Spleen (tissue), 7 donors: ENCODE results near the gene IRF2BPL.

Experiments used
- CTCF ChIP-seq, 11 experiments: fragments of 200-600 bp in 7 of 11; fragments of 450-650 bp in 4 of 11; sonication (generic) in 4 of 11; IDR thresholded peaks in 8 of 11; conservative IDR thresholded peaks in 3 of 11; 1 replicate in 7 of 11; 2 replicates in 4 of 11; pipeline versions ENCODE4 v1.4.0 to v1.8.0; 2016 to 2021; ENCODE audit warnings: antibody characterized with exemption in 11 of 11, inconsistent platforms in 4 of 11, mild to moderate bottlenecking in 1 of 11
- POLR2AphosphoS5 ChIP-seq, 3 donors: sonication (generic); formaldehyde crosslinking; IDR thresholded peaks; one replicate each; pipeline ENCODE4 v1.5.1; 2017; ENCODE audit warnings: antibody characterized with exemption in 3 of 3
- donor health status: DM: no; HTN: no; CAD: no; lungs with moderate emphysema.
- donor health status: DM: no; HTN: no; CAD: no.
- donor health status: DM: no; HTN: no; CAD: no.

DNA sequence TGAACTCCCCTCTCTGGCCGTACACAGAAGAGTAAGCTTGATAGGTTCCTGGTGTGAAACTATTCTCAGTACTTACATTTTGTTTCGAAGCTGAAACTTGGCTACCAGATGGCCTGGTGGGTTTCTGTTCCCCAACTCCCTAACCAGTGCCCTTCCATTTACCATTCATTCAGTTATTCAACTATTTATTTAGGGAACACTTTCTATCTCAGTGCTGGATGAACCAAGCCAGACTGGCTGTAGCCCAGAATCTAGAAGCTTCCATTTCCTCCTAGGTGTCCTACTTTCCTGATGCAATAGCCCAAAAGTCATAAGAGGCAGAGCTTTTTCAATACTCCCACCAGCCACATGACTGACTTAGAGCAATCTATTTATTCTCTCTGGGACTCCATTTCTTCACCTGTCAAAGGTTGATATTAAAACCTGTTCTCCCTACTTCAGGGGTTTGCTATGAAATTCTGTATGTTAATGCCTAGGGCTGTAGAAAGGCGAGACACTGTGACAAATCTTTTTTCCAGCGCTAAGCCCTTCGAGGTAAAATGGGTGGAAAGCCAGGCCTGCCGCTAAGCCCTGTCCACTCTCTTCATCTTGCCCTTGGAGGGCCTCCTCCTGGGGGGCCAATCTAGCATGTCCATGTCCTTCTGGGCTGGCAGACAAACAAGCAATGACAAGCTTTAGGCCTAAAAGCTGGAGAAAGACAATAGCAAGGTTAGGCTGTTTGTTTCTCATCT, 8.1 kb upstream of the IRF2BPL start:
- no peak for TF ChIP-seq POLR2AphosphoS5 (IDR thresholded peaks at IDR 0.05)
- no peak for TF ChIP-seq CTCF (IDR thresholded peaks at IDR 0.05 in 8 of 11, conservative IDR thresholded peaks at IDR 0.05 in 3 of 11)
